ENCODE results near the gene STYXL1. TPM values are rescaled to one million over a fixed set of nuclear protein-coding genes. Genes with fewer than 3 reads are reported as not detected.

The STYXL1 gene
- total and polyA plus RNA-seq, 7 donors = 9.4 to 81.4 (median 30.7) TPM

- DNase-seq = no peak
- WGBS, 2 donors = 92 to 94% methylated on average over 6 of the region's 6 CpGs
Observed at GRCh38 chr7:76002139-76002538, 45.7 kb downstream of the STYXL1 start.

GRCh38 chr7:76000566-76000965 is 47.2 kb downstream of the STYXL1 start:
- no peak overlapping the region for H3K4me3 ChIP-seq
- intact Hi-C loops (cut with DNase I) = no loop called here
- no peaks in the 10 kb centered on the region for H3K4me1 ChIP-seq
- peaks cover 0 to 27% (median 13%) of the 10 kb centered on the region in 4 donors for H3K36me3 ChIP-seq
- H3K27me3 ChIP-seq = no peaks in the 10 kb centered on the region
- no peaks in the 10 kb centered on the region for H3K9me3 ChIP-seq
- TF ChIP-seq POLR2A (IDR thresholded peaks at IDR 0.05) = no peak
- TF ChIP-seq EP300 (IDR thresholded peaks at IDR 0.05) = no peak
- no peak for TF ChIP-seq CTCF (IDR thresholded peaks at IDR 0.05)
- no peak for TF ChIP-seq POLR2AphosphoS5 (IDR thresholded peaks at IDR 0.05)
- 96 to 97% methylated on average over 11 of the region's 11 CpGs for WGBS, 2 donors
- no peak overlapping the region for H3K27ac ChIP-seq
- DNase-seq = peak; percentile 59

More at GRCh38 chr7:76002139-76002538, 45.7 kb downstream of the STYXL1 start:
- Histone ChIP-seq H3K27me3 (no peaks in the 10 kb centered on the region), H3K4me1 (no peaks in the 10 kb centered on the region), H3K9me3 (no peaks in the 10 kb centered on the region), H3K36me3 (peaks cover 0 to 27% (median 13%) of the 10 kb centered on the region in 4 donors), H3K4me3 (no peak overlapping the region), H3K27ac (no peak overlapping the region)
- intact Hi-C loops (cut with DNase I) = no loop called here
- TF ChIP-seq EP300 (IDR thresholded peaks at IDR 0.05) = no peak
- no peak for TF ChIP-seq POLR2A (IDR thresholded peaks at IDR 0.05)
- TF ChIP-seq POLR2AphosphoS5 (IDR thresholded peaks at IDR 0.05) = no peak
- no peak for TF ChIP-seq CTCF (IDR thresholded peaks at IDR 0.05)

GRCh38 chr7:75998038-75998437 is 49.8 kb downstream of the STYXL1 start:
- H3K27ac ChIP-seq = no peak overlapping the region
- intact Hi-C loops (cut with DNase I) = no loop called here
- no peaks in the 10 kb centered on the region for H3K9me3 ChIP-seq
- DNase-seq = no peak
- no peak overlapping the region for H3K4me3 ChIP-seq
- 97% methylated on average over 1 of the region's 1 CpG for WGBS, 2 donors
- peaks cover 0 to 17% (median 2%) of the 10 kb centered on the region in 4 donors for H3K36me3 ChIP-seq
- TF ChIP-seq CTCF (IDR thresholded peaks at IDR 0.05) (no peak), EP300 (IDR thresholded peaks at IDR 0.05) (no peak), POLR2AphosphoS5 (IDR thresholded peaks at IDR 0.05) (no peak), POLR2A (IDR thresholded peaks at IDR 0.05) (no peak)
- H3K27me3 ChIP-seq = no peaks in the 10 kb centered on the region
- peaks cover 0 to 21% (median 13%) of the 10 kb centered on the region in 4 donors for H3K4me1 ChIP-seq

GRCh38 chr7:75996476-75996875 is 51.3 kb downstream of the STYXL1 start:
- Histone ChIP-seq H3K27me3 (no peaks in the 10 kb centered on the region), H3K4me3 (no peak overlapping the region), H3K4me1 (peaks cover 0 to 22% (median 16%) of the 10 kb centered on the region in 4 donors), H3K9me3 (no peaks in the 10 kb centered on the region), H3K36me3 (peaks cover 0 to 6% (median 0%) of the 10 kb centered on the region in 4 donors), H3K27ac (no peak overlapping the region)
- intact Hi-C loops (cut with DNase I) = no loop called here
- 84 to 93% methylated on average over 4 of the region's 4 CpGs for WGBS, 2 donors
- TF ChIP-seq CTCF (IDR thresholded peaks at IDR 0.05) (no peak), POLR2AphosphoS5 (IDR thresholded peaks at IDR 0.05) (no peak), POLR2A (IDR thresholded peaks at IDR 0.05) (no peak), EP300 (IDR thresholded peaks at IDR 0.05) (no peak)
- DNase-seq = peak; percentile 24

GRCh38 chr7:75995996-75996395 is 51.8 kb downstream of the STYXL1 start:
- Histone ChIP-seq H3K4me3 (no peak overlapping the region), H3K27me3 (no peaks in the 10 kb centered on the region), H3K4me1 (peaks cover 0 to 22% (median 16%) of the 10 kb centered on the region in 4 donors), H3K36me3 (peaks cover 0 to 6% (median 0%) of the 10 kb centered on the region in 4 donors), H3K9me3 (no peaks in the 10 kb centered on the region), H3K27ac (peak overlapping the region in 1 of 4 donors; percentile 99)
- 96 to 99% methylated on average over 5 of the region's 5 CpGs for WGBS, 2 donors
- intact Hi-C loops (cut with DNase I) = loop anchor here (2.0 kb wide), 1 partner anchor 29 kb away; no protein-coding TSS in a partner anchor
- no peak for TF ChIP-seq EP300 (IDR thresholded peaks at IDR 0.05)
- no peak for TF ChIP-seq CTCF (IDR thresholded peaks at IDR 0.05)
- peak; percentile 61 for DNase-seq

All from sigmoid colon (tissue), 7 donors.